Rectal smooth muscle tissue (tissue), 1 donor: ENCODE results near the gene NRP2.

ENCODE experiments used
- H3K27ac ChIP-seq: one replicate; pipeline ENCODE4 v1.7.0; 2013; ENCODE audit warnings: low read depth, low read length, inconsistent platforms
- H3K27me3 ChIP-seq: one replicate; pipeline ENCODE4 v1.7.0; 2013; ENCODE audit warnings: low read length; ENCODE audit not compliant: control insufficient read depth, insufficient read depth
- H3K36me3 ChIP-seq: one replicate; pipeline ENCODE4 v1.7.0; 2013; ENCODE audit warnings: low read length; ENCODE audit not compliant: control insufficient read depth, insufficient read depth
- H3K4me1 ChIP-seq: one replicate; pipeline ENCODE4 v1.7.0; 2013; ENCODE audit warnings: low read length; ENCODE audit not compliant: control insufficient read depth, insufficient read depth
- H3K4me3 ChIP-seq: one replicate; pipeline ENCODE4 v1.7.0; 2013; ENCODE audit warnings: low read length
- H3K9ac ChIP-seq: one replicate; pipeline ENCODE4 v1.7.0; 2013; ENCODE audit warnings: low read length

The NRP2 gene

DNA sequence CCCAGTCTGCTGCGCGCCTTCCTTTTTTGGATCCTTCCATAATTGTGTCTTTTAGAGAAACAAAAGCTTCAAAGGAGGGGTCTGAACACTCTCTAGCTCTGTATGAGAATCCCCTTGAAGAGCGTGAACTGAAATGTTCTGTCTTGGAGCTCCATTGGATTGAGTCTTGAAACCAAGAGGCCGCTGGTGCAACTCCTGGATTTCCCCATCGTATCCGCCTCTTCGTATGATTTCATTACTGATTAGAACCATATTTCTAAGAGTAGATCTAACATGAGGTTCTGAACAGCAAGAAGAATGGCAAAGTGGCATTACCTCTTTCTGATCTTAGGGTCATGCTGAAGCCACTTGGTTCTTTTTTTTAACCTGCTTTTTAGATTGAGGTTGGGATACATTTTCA lies 31.4 kb upstream of the NRP2 start:
- Histone ChIP-seq H3K4me1 (no peaks in the 10 kb centered on the region), H3K4me3 (no peak overlapping the region), H3K9ac (no peak overlapping the region), H3K27ac (no peak overlapping the region), H3K27me3 (no peaks in the 10 kb centered on the region), H3K36me3 (no peaks in the 10 kb centered on the region)

DNA sequence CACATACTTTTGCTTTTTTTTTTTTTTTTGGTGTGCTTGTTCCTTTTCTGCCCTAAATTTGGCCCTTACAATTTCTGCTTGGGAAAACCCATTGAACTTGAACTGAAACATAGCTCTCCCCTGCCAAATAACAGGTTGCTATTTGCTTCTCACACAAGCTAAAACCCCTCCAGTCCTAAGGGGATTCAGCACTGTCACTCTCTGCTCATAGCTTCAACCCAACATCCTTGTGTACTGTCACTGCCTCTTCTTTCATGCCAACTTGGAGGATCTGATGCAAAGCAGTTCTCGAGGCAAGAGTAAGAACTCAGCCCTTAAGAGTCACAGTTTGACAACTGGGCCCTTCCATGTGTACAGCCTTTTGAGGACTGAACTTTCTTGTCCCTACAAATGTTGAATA lies 30.6 kb upstream of the NRP2 start:
- Histone ChIP-seq H3K27me3 (no peaks in the 10 kb centered on the region), H3K4me1 (no peaks in the 10 kb centered on the region)

GRCh38 chr2:205654878-205655605 lies 27.3 kb upstream of the NRP2 start:
- Histone ChIP-seq H3K4me3 (no peak overlapping the region), H3K36me3 (no peaks in the 10 kb centered on the region), H3K27me3 (no peaks in the 10 kb centered on the region), H3K27ac (no peak overlapping the region), H3K4me1 (peaks cover 4% of the 10 kb centered on the region), H3K9ac (no peak overlapping the region)

More for the DNA sequence above, 30.6 kb upstream of the NRP2 start:
- H3K36me3 ChIP-seq = no peaks in the 10 kb centered on the region
- no peak overlapping the region for H3K27ac ChIP-seq
- H3K9ac ChIP-seq = no peak overlapping the region
- no peak overlapping the region for H3K4me3 ChIP-seq

DNA sequence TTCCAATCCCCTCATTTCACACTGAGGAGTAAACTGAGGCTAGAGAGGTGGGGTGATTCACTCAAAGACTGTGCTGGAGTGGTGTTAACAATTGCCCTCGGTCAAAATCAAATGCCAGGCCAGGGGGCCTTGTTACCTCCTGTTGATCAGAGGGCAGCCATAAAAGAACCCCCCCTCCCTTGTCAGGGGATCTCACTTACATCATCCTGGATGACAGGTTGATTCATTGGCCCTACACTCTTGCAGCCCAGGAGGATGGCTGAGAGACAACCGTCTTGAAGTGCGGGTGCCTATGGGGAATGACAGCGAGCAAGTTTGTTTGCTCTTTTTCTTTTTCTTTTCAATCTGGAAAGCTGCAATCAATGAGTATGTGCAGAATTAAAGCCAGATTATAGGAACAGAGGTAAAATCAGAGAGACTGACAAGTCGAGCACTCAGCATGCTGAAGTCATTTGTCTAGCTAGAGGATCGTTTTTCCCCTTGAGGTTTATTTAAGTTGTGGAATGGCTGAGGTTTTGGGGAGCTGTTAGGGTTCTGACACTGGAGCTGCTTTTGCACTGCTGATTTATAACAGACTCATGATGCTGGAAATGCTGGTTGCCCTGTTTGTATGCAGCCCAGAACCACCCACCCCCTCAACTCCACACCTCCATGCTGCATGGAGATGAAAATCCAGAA lies 26.4 kb upstream of the NRP2 start:
- Histone ChIP-seq H3K4me1 (peaks cover 11% of the 10 kb centered on the region), H3K27me3 (no peaks in the 10 kb centered on the region), H3K36me3 (no peaks in the 10 kb centered on the region), H3K4me3 (no peak overlapping the region), H3K9ac (no peak overlapping the region), H3K27ac (no peak overlapping the region)

DNA sequence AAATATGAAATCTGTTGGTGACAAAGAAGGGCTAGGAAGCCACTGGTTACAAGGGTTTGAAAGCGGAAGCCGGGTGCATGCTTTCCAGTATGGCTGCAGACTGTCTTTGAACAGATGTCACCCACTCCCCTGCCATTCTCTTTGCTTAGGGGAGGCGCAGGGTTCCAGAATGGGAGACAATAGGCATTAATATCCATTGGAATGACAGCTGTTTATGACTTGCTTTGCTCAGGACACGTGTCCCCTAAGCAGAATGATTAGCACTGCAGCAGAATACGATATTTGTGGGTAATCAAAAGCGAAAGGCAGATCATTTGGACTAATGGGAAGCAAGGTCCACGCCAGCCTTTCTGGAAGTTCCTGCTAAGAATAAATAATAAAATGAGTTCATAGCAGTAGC lies 25.8 kb upstream of the NRP2 start:
- H3K9ac ChIP-seq = no peak overlapping the region
- peaks cover 2% of the 10 kb centered on the region for H3K27me3 ChIP-seq
- H3K36me3 ChIP-seq = no peaks in the 10 kb centered on the region
- H3K4me1 ChIP-seq = peaks cover 11% of the 10 kb centered on the region
- no peak overlapping the region for H3K27ac ChIP-seq
- H3K4me3 ChIP-seq = no peak overlapping the region

DNA sequence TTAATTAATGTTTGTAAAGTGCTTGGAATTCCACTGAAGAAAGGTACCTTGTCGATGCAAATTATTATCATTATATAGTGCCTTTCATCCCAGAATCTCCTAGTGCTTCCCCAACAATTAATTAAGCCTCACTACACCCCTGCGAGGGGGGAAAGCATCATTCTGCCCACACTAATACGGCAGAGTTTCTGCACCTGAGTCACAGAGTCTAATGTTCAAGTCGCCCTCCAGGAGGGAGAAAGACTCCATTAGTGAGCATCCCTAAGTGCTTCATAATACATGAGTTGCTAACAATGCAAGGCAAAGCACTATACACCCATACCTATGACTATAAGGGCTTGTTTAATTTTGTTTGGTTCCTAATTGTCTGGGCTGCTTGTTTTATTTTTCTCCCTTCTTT lies 25.4 kb upstream of the NRP2 start:
- Histone ChIP-seq H3K4me3 (no peak overlapping the region), H3K9ac (no peak overlapping the region), H3K36me3 (no peaks in the 10 kb centered on the region), H3K4me1 (peaks cover 11% of the 10 kb centered on the region), H3K27me3 (peaks cover 2% of the 10 kb centered on the region), H3K27ac (no peak overlapping the region)

- Histone ChIP-seq H3K9ac (no peak overlapping the region), H3K36me3 (no peaks in the 10 kb centered on the region), H3K4me3 (no peak overlapping the region), H3K4me1 (peaks cover 11% of the 10 kb centered on the region), H3K27ac (no peak overlapping the region), H3K27me3 (peaks cover 2% of the 10 kb centered on the region)
These were observed 24.7 kb upstream of the NRP2 start for GRCh38 chr2:205657579-205657978.

- H3K4me3 ChIP-seq = no peak overlapping the region
- no peaks in the 10 kb centered on the region for H3K36me3 ChIP-seq
- peaks cover 2% of the 10 kb centered on the region for H3K27me3 ChIP-seq
- no peak overlapping the region for H3K9ac ChIP-seq
- no peak overlapping the region for H3K27ac ChIP-seq
- H3K4me1 ChIP-seq = peaks cover 11% of the 10 kb centered on the region
These were observed 24.2 kb upstream of the NRP2 start for GRCh38 chr2:205658068-205658467.

- Histone ChIP-seq H3K4me1 (peaks cover 11% of the 10 kb centered on the region), H3K27me3 (peaks cover 2% of the 10 kb centered on the region), H3K4me3 (no peak overlapping the region), H3K9ac (no peak overlapping the region), H3K27ac (no peak overlapping the region), H3K36me3 (no peaks in the 10 kb centered on the region)
These were observed 23.7 kb upstream of the NRP2 start for GRCh38 chr2:205658572-205658971.

DNA sequence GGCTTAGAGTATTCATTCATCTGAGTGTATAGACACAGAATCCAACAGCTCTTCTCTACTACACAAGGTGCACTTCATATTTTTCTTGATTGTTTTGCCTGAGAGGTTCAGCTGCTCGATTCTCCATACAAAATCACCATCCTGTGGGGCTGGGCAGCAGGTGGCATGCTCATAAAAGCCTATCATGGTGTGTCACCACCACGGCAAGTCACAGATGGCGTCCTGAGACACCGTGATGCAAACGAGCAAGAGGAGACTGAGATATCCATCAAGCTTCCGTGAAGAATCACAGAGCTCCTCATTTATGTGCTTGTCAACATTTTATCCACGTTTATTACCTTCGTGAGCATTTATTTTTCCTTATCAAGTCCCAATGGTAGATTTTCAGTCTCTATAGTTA lies 22.4 kb upstream of the NRP2 start:
- Histone ChIP-seq H3K27ac (no peak overlapping the region), H3K4me1 (peaks cover 11% of the 10 kb centered on the region), H3K9ac (no peak overlapping the region), H3K36me3 (no peaks in the 10 kb centered on the region), H3K27me3 (peaks cover 2% of the 10 kb centered on the region), H3K4me3 (no peak overlapping the region)

DNA sequence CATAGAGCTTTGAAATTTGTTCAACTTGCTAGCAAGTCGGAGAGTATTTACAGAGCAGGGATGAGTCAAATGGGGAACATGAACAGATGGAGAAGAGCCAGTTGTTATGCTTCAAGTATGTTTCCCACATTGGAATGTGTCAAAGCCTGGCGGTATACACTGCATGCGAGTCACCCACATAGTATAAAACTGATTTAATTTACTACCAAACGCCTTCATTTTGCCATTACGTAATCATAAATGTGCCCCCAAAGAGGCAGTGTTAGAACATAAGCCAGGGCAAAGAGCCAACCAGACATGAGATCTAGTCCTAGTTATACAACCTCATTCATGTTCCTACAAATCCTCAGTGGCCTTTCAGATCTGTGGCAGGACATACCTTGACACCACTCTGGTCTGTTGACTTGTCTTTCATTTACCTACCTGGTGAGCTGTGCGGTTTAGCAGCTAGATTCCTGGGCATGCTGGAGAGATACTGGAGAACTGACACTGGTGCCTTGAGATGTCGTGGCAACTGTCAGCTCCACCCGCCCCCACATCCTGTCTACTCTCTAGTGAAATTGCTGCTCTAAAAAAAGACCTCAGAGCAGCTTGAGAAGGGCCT lies 21.7 kb upstream of the NRP2 start:
- Histone ChIP-seq H3K4me1 (peaks cover 11% of the 10 kb centered on the region), H3K27ac (peak overlapping the region; percentile 7)

DNA sequence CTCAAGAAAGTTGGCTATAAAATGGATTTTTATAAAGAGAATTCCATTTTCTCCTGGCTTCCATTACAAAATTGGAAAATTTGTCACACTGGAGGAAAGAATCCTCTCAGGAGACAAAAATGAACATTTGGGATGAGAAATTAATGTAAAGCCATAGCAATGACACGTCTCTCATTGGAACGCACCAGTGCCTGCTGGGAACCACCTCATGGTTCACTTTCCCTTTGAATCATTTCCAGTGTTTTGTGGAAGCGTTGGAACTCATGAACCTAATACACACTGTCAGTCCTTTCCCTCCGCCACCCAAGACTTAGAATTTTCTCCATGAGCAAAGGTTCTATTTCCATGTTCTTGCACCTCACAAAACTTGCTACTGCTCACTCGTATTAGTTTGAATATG lies 21.0 kb upstream of the NRP2 start:
- H3K27ac ChIP-seq = no peak overlapping the region
- H3K36me3 ChIP-seq = no peaks in the 10 kb centered on the region
- no peak overlapping the region for H3K4me3 ChIP-seq
- H3K27me3 ChIP-seq = peaks cover 2% of the 10 kb centered on the region
- peaks cover 11% of the 10 kb centered on the region for H3K4me1 ChIP-seq
- H3K9ac ChIP-seq = no peak overlapping the region

More for the DNA sequence above, 21.7 kb upstream of the NRP2 start:
- H3K27me3 ChIP-seq = peaks cover 2% of the 10 kb centered on the region
- no peak overlapping the region for H3K9ac ChIP-seq
- no peaks in the 10 kb centered on the region for H3K36me3 ChIP-seq
- no peak overlapping the region for H3K4me3 ChIP-seq
